Heart left ventricle (tissue), 13 donors: ENCODE results near the gene ZNF557.
"Not testable (repeated sequence)": the region's sequence is repeated elsewhere in the genome, so short reads cannot be mapped to it uniquely, and the experiment has no call there.

Experiments
- POLR2A ChIP-seq, 2 donors: fragments of 450-650 bp; IDR thresholded peaks; one replicate each; pipeline ENCODE4 v1.6.1; 2017; ENCODE audit warnings: antibody characterized with exemption in 2 of 2, mild to moderate bottlenecking in 2 of 2, moderate library complexity in 2 of 2
- TF ChIP-seq, protein P1 (sequence below), 12 donors: fragments of 200-600 bp; sonication (generic) in 4 of 12; IDR thresholded peaks; one replicate each; pipeline versions ENCODE4 v1.5.0 to v1.8.0; 2018 to 2022; ENCODE audit warnings: antibody characterized with exemption in 12 of 12, mild to moderate bottlenecking in 5 of 12
- donor health status: ischemic (EF 13 %, LVEDD 7.1; RV severe dilation, severe dysfunction).
- donor health status: DM: no; HTN: yes; CAD: no.
- donor health status: DM: no; HTN: no; CAD: no.
- donor health status: ischemic (EF 25% LVEDD 6.9; RV normal size, moderate dysfunction).
- donor health status: ischemic (EF 25% LVEDD 5.7; RV mildly dilated, moderate dysfunction).
- donor health status: ischemic (EF 35%, LVEDD 5.7; RV mildly dilated, moderate dysfunction).
- donor health status: nonischemic (EF 11% LVEDD 7.7; RV severe dilation, severe dysfunction).
- donor health status: DM: yes; HTN: yes; CAD: no.
- donor health status: PGD.
- donor health status: ischemic (EF 29% LVEDD 5.4; RV normal size, mild dysfunction).
- donor health status: nonischemic (EF 23%, LVEDD 6.1; RV moderate dilation, normal function).

DNA sequence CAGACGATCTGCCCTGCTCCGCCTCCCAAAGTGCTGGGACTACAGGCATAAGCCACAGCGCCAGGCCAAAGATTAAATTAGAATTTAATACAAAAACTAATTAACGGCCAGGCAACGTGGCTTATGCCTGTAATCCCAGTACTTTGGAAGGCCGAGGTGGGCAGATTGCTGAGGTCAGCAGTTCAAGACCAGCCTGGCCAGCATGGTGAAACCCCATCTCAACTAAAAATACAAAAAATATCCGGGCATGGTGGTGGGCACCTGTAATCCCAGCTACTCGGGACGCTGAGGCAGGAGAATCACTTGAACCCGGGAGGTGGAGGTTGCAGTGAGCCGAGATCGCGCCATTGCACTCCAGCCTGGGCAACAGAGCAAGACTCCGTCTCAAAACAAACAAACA, 13.8 kb upstream of the ZNF557 start:
- TF ChIP-seq, protein P1, sequence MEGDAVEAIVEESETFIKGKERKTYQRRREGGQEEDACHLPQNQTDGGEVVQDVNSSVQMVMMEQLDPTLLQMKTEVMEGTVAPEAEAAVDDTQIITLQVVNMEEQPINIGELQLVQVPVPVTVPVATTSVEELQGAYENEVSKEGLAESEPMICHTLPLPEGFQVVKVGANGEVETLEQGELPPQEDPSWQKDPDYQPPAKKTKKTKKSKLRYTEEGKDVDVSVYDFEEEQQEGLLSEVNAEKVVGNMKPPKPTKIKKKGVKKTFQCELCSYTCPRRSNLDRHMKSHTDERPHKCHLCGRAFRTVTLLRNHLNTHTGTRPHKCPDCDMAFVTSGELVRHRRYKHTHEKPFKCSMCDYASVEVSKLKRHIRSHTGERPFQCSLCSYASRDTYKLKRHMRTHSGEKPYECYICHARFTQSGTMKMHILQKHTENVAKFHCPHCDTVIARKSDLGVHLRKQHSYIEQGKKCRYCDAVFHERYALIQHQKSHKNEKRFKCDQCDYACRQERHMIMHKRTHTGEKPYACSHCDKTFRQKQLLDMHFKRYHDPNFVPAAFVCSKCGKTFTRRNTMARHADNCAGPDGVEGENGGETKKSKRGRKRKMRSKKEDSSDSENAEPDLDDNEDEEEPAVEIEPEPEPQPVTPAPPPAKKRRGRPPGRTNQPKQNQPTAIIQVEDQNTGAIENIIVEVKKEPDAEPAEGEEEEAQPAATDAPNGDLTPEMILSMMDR (IDR thresholded peaks at IDR 0.05), result not testable (repeated sequence)
- TF ChIP-seq POLR2A (IDR thresholded peaks at IDR 0.05), result not testable (repeated sequence)
